Mammary epithelial cell (primary cell): Measurements from ENCODE around the gene TXNDC16.

Source experiments
- EZH2 ChIP-seq: IDR thresholded peaks from 2 replicates; pipeline ENCODE4 v1.6.1; 2012; ENCODE audit warnings: low read length, inconsistent platforms, borderline replicate concordance
- TF ChIP-seq, protein P1 (sequence below), 2 donors: IDR thresholded peaks in 1 of 2; conservative IDR thresholded peaks in 1 of 2; 2 replicates each; pipeline ENCODE4 v1.5.1; 2011 to 2012; ENCODE audit warnings: inconsistent platforms in 2 of 2, low read length in 2 of 2, mild to moderate bottlenecking in 2 of 2, control low read depth in 1 of 2, low read depth in 1 of 2; ENCODE audit not compliant: insufficient read depth in 1 of 2; ENCODE audit errors: extremely low read depth in 1 of 2

DNA sequence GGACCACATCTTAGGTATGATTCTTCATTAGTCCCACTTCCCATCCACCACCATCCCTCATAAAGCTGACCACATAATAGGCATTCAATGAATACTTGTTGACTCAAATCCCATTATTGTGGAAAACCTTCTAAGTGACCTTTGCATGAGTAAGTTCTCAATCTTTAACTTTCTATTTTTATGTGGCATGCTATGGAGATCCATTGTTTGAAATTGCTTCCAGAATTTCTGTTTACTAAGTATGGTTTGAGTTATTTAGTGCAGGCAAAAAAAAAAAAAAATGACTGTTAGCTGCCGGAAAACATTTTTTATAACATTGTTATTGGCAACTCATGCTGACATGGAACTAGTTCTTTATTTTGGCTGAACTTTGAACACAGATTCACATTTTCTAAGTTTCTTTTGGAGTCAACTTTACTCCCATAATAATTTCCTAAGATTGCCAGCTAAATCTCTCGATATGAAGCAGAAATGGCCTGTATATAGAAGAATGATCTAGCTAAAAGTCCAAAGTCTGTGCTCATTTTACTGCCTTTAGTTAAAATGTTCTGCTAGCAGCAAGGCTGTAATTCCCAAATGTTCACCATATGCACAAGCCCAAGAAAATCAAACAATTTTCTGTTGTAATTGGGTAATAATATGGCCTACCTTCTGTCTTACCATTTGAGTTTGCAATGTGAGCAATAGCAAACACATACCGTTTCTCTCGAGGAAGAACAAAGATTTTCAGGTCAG, 160.3 kb downstream of the TXNDC16 start:
- TF ChIP-seq, protein P1, sequence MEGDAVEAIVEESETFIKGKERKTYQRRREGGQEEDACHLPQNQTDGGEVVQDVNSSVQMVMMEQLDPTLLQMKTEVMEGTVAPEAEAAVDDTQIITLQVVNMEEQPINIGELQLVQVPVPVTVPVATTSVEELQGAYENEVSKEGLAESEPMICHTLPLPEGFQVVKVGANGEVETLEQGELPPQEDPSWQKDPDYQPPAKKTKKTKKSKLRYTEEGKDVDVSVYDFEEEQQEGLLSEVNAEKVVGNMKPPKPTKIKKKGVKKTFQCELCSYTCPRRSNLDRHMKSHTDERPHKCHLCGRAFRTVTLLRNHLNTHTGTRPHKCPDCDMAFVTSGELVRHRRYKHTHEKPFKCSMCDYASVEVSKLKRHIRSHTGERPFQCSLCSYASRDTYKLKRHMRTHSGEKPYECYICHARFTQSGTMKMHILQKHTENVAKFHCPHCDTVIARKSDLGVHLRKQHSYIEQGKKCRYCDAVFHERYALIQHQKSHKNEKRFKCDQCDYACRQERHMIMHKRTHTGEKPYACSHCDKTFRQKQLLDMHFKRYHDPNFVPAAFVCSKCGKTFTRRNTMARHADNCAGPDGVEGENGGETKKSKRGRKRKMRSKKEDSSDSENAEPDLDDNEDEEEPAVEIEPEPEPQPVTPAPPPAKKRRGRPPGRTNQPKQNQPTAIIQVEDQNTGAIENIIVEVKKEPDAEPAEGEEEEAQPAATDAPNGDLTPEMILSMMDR (conservative IDR thresholded peaks at IDR 0.05 in 1 of 2, IDR thresholded peaks at IDR 0.05 in 1 of 2; ENCODE audit: extremely low read depth in 1 of 2, insufficient read depth in 1 of 2, low read depth in 1 of 2, low read length in 2 of 2): no peak
- TF ChIP-seq EZH2: no peak
